Epithelial cell of esophagus (primary cell): ENCODE data around the gene FBXL14.
A peak's percentile ranks its signal among the peaks of the same experiment; 100 is the strongest.

Experiments
- DNase-seq: peaks from one replicate; pipeline ENCODE4 v3.0.0; 2010; ENCODE audit warnings: low read depth
- H3K4me3 ChIP-seq: 2 replicates; pipeline ENCODE4 v1.5.1; 2011; ENCODE audit warnings: mild to moderate bottlenecking, low read length, control low read depth
- CTCF ChIP-seq: IDR thresholded peaks from 2 replicates; pipeline ENCODE4 v1.5.1; 2011; ENCODE audit warnings: low read depth, mild to moderate bottlenecking, low read length, control low read depth, inconsistent platforms; ENCODE audit not compliant: insufficient read depth; ENCODE audit errors: missing control alignments

The FBXL14 gene

DNA sequence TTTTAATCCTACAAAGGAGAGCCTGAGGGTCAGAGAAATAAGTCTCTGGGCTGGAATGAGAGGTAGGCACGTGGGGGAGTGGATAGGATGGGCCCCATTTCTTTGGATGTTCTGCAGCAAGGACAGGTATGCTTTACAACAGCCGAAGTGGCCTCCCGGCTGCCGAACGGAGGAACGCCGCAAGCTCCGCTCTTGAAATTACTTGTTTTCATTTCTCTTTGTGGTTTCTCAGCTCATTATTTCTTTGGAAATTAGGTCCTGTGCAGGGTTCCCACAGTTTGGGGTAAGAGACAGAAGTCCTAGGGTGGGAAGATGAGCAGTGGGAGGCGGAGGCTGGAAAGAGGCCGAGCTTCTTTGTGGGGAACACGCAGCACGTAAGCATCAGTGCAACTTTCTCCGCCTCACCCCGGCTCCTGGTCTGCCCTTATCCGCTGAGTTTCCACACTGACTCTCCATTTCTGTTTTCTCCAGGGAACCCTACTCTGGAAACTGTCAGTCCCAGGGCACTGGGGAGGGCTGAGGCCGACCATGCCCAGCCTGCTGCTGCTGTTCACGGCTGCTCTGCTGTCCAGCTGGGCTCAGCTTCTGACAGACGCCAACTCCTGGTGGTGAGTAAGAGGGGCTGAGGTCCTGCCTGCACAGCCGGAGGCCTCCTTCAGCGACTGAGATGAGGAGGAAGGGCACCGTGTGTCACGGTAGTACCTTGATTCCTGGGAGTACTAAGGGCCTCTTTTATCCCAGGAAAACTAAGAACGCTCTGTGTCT lies 36.6 kb upstream of the FBXL14 start:
- DNase-seq = no peak
- H3K4me3 ChIP-seq = no peak overlapping the region
- no peak for TF ChIP-seq CTCF

DNA sequence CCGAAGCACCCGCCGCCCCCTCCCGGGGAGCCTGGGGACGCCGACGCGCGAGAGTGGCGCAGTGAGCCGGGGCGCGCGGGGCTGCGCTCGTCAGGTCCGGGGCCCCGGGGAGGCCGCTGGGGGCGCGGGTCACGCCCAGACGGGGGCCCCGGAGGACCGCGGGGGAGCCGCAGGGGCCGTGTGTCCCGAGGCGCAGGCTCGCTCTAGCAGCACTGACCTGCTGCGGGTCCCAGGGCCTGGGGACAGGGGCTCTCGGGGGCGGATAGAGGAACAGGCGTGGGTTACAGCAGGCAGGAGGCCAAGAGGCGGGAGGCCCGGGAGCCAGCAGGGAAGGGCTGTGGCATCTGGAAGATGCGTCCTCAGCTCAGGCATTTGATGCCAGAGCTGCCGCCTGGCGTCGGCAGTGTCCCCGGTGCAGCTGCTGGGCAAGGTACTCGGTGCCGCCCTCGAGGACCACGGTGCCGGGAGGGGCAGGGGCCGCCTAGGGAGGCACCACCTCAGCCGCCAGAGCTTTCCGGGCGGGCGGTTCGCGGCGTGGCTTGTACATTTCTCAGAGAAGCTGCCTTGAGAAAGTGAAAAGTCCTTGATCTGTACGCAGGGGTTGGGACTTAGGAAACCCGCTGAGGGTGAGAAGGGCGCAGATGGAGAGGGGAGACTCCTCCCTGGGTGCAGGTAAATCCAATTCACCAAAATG lies 35.9 kb upstream of the FBXL14 start:
- peak; percentile 36 for TF ChIP-seq CTCF
- peak overlapping the region; percentile 8 for H3K4me3 ChIP-seq
- peak; percentile 45 for DNase-seq

DNA sequence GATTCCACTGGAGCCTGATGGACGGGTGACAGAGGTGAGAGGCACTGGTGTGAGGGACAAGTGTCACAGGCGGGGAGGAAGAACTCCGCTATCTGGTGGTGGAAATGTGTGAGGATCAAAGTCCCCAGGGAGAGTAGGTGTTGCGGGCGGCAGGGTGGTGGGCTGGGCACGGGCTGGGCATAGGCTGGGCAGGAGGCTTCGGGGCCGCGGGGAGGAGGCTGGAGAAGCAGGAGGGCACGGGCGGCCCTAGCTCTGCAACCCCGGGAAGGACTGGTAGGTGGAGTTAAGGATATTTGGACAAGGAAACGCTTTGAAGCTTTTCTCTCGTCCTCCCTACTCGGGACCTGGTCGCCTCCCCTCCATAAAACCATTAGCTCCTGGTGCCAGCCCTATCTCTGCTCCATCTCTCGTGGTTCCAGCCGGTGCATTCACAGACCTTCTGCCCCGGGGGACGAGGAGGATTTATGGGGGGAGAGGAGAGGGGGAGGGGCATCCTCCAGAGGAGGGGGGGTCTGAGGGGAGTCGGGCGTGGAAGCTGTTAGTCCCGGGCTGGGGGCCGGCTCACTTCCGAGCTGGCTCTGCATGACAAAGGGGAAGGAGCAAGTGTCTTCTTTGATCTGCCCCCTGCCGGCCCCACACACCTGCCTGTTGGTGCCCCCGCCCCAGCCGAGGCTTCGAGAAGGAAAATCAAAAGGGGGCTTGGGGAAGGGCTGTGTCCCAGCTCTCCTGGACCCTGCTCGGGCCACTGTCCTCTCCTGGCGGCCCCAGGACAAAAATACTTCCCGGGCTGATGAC lies 35.2 kb upstream of the FBXL14 start:
- DNase-seq = no peak
- TF ChIP-seq CTCF = no peak
- H3K4me3 ChIP-seq = no peak overlapping the region

DNA sequence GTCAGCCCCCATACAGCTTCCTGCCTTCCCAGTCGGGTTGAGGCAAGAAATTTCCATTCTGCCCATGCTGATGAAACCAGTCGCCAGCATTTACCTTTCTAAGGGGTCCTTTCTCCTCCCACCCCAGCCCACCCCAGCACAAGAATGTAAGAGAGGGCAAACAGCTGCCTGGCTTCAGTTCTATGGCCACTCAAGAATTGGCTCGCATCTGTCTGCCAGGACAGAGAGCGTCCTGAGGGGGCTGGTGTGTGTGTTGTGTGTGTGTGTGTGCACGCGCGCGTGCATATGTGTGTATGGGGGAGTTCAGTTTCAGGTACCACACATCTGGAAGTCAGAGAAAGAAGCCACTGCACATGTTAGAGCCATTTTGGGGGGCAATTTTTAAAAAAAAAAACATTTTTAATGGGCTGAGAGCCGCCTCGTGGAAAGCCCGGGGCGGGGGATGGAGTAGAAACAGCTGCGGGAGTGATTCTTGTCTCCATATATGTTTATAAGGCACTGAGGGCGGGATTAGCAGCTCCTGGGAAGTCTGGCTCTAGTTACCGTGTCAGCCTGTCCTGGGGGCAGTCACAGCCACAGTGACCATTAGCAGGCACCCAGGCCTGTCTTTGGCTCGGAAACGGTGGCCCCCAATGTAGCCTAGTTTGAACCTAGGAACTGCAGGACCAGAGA lies 34.4 kb upstream of the FBXL14 start, which contains the start of gene WNT5B:
Gene WNT5B (plus strand): TSS at position 566 of the 672 bp plus-strand sequence. CDS start 2,124 bp downstream, outside the sequence.
- TF ChIP-seq CTCF = no peak
- no peak for DNase-seq
- H3K4me3 ChIP-seq = no peak within 1 kb of the TSS

- DNase-seq = no peak
- no peak overlapping the region for H3K4me3 ChIP-seq
- TF ChIP-seq CTCF = no peak
Observed at GRCh38 chr12:1622406-1622805, 28.0 kb upstream of the FBXL14 start.

DNA sequence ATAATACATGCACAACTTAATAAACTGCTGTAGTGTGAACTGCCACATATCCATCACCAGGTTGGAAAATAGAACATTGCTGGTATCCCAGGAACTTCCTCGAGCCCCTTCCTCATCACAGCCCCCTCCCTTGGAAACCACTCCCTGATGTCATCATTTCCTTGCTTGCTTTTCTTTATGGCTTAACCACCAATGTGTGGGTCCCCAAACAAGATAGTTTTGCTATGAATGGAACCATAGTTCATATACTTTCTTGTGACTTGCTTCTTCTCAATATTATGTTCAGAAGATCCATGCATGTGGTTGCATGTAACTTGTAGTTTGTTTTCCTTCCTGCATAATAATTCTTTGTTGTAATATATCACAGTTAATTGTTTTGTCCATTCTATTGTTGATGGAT lies 25.7 kb upstream of the FBXL14 start:
- H3K4me3 ChIP-seq = no peak overlapping the region
- no peak for TF ChIP-seq CTCF
- DNase-seq = no peak
